Astrocyte (in vitro differentiated cells and primary cell): Measurements from ENCODE around the gene PHF1. TPM values are rescaled to one million over a fixed set of nuclear protein-coding genes. Genes with fewer than 3 reads are reported as not detected.

Experiments
- DNase-seq: peaks from one replicate; pipeline ENCODE4 v3.0.0-alpha.2; 2010; ENCODE audit warnings: low read depth
- FAIRE-seq: peaks from 2 replicates; lab custom pipeline; 2011; peaks lifted over from hg19 to GRCh38; lab: Jason Lieb, UNC
- H2AFZ ChIP-seq: 2 replicates; pipeline ENCODE4 v1.6.0; 2012; ENCODE audit warnings: low read depth, low read length, inconsistent platforms
- H3K27ac ChIP-seq: 2 replicates; pipeline ENCODE4 v1.5.1; 2011; ENCODE audit warnings: low read depth, low read length, inconsistent platforms
- H3K27me3 ChIP-seq: 2 replicates; pipeline ENCODE4 v1.6.0; 2011; ENCODE audit warnings: low read length, inconsistent platforms; ENCODE audit not compliant: insufficient read depth
- H3K36me3 ChIP-seq: 2 replicates; pipeline ENCODE4 v1.5.1; 2011; ENCODE audit warnings: low read length, inconsistent platforms; ENCODE audit not compliant: insufficient read depth
- H3K4me1 ChIP-seq: 2 replicates; pipeline ENCODE4 v1.5.1; 2011; ENCODE audit warnings: low read length, inconsistent platforms; ENCODE audit not compliant: insufficient read depth
- H3K4me2 ChIP-seq: 2 replicates; pipeline ENCODE4 v1.6.0; 2012; ENCODE audit warnings: low read length, inconsistent platforms
- H3K4me3 ChIP-seq: 2 replicates; pipeline ENCODE4 v1.5.1; 2011; ENCODE audit warnings: low read depth, mild to moderate bottlenecking, low read length, inconsistent platforms; ENCODE audit not compliant: insufficient read depth
- H3K79me2 ChIP-seq: 2 replicates; pipeline ENCODE4 v1.6.0; 2012; ENCODE audit warnings: mild to moderate bottlenecking, low read length, inconsistent platforms; ENCODE audit not compliant: insufficient read depth
- H3K9ac ChIP-seq: 2 replicates; pipeline ENCODE4 v1.6.0; 2012; ENCODE audit warnings: mild to moderate bottlenecking, low read length, inconsistent platforms
- H3K9me3 ChIP-seq: 2 replicates; pipeline ENCODE4 v1.5.1; 2012; ENCODE audit warnings: low read depth, mild to moderate bottlenecking, low read length, inconsistent platforms; ENCODE audit not compliant: insufficient read depth
- H4K20me1 ChIP-seq: 2 replicates; pipeline ENCODE4 v1.6.0; 2012; ENCODE audit warnings: low read length, inconsistent platforms; ENCODE audit not compliant: insufficient read depth
- H3K27ac Mint-ChIP-seq: one replicate; pipeline ENCODE4 v1.8.0; 2021; ENCODE audit warnings: mild to moderate bottlenecking, mixed read lengths; ENCODE audit not compliant: unreplicated experiment
- H3K27me3 Mint-ChIP-seq: one replicate; pipeline ENCODE4 v1.8.0; 2021; ENCODE audit warnings: low read depth, mixed read lengths; ENCODE audit not compliant: unreplicated experiment
- H3K36me3 Mint-ChIP-seq: one replicate; pipeline ENCODE4 v1.8.0; 2021; ENCODE audit warnings: low read depth, mixed read lengths; ENCODE audit not compliant: unreplicated experiment
- H3K4me1 Mint-ChIP-seq: one replicate; pipeline ENCODE4 v1.8.0; 2021; ENCODE audit warnings: low read depth, mixed read lengths; ENCODE audit not compliant: unreplicated experiment
- H3K4me3 Mint-ChIP-seq: one replicate; pipeline ENCODE4 v1.8.0; 2021; ENCODE audit warnings: mild to moderate bottlenecking, moderate library complexity, mixed read lengths; ENCODE audit not compliant: unreplicated experiment
- H3K9me3 Mint-ChIP-seq: one replicate; pipeline ENCODE4 v1.8.0; 2021; ENCODE audit warnings: mild to moderate bottlenecking, mixed read lengths; ENCODE audit not compliant: unreplicated experiment
- EZH2 ChIP-seq: IDR thresholded peaks from 2 replicates; pipeline ENCODE4 v1.6.1; 2012; ENCODE audit warnings: mild to moderate bottlenecking, low read length, inconsistent platforms; ENCODE audit not compliant: insufficient read depth
- total RNA-seq: library from RNA; stranded (reverse); gene quantifications from 2 replicates; pipeline ENCODE4 v1.2.1, GENCODE V29; 2021
- TF ChIP-seq, protein P1 (sequence below): IDR thresholded peaks from 2 replicates; pipeline ENCODE4 v1.5.1; 2011; ENCODE audit warnings: low read depth, mild to moderate bottlenecking, inconsistent platforms, low read length, moderate library complexity; ENCODE audit not compliant: insufficient read depth

PHF1 gene
- total RNA-seq, 1 donor from 2014 or later, result 34.3 TPM

GRCh38 chr6:33380272-33380981, 30.4 kb upstream of the PHF1 start:
- no peaks in the 10 kb centered on the region for H3K27me3 ChIP-seq
- no peak overlapping the region for H3K27ac ChIP-seq
- no peak overlapping the region for H3K27ac Mint-ChIP-seq
- no peak for DNase-seq
- H3K36me3 ChIP-seq, result no peaks in the 10 kb centered on the region
- no peak for TF ChIP-seq EZH2
- FAIRE-seq, result no peak
- no peaks in the 10 kb centered on the region for H3K9me3 Mint-ChIP-seq
- H3K79me2 ChIP-seq, result no peaks in the 10 kb centered on the region
- no peak overlapping the region for H3K4me2 ChIP-seq
- no peaks in the 10 kb centered on the region for H4K20me1 ChIP-seq
- no peaks in the 10 kb centered on the region for H3K36me3 Mint-ChIP-seq
- H3K27me3 Mint-ChIP-seq, result peaks cover 6% of the 10 kb centered on the region
- H3K9me3 ChIP-seq, result no peaks in the 10 kb centered on the region
- no peak overlapping the region for H3K4me3 ChIP-seq
- no peak overlapping the region for H3K9ac ChIP-seq
- peaks cover 3% of the 10 kb centered on the region for H3K4me1 ChIP-seq
- no peaks in the 10 kb centered on the region for H3K4me1 Mint-ChIP-seq
- no peak overlapping the region for H2AFZ ChIP-seq
- no peak overlapping the region for H3K4me3 Mint-ChIP-seq

GRCh38 chr6:33383427-33384185, 27.2 kb upstream of the PHF1 start:
- no peaks in the 10 kb centered on the region for H3K27me3 ChIP-seq
- no peak overlapping the region for H3K4me3 ChIP-seq
- H3K27ac ChIP-seq, result no peak overlapping the region
- H3K9ac ChIP-seq, result no peak overlapping the region
- no peaks in the 10 kb centered on the region for H3K9me3 Mint-ChIP-seq
- H4K20me1 ChIP-seq, result no peaks in the 10 kb centered on the region
- no peaks in the 10 kb centered on the region for H3K36me3 Mint-ChIP-seq
- H3K27me3 Mint-ChIP-seq, result peaks cover 6% of the 10 kb centered on the region
- H3K4me1 Mint-ChIP-seq, result no peaks in the 10 kb centered on the region
- TF ChIP-seq, protein P1, sequence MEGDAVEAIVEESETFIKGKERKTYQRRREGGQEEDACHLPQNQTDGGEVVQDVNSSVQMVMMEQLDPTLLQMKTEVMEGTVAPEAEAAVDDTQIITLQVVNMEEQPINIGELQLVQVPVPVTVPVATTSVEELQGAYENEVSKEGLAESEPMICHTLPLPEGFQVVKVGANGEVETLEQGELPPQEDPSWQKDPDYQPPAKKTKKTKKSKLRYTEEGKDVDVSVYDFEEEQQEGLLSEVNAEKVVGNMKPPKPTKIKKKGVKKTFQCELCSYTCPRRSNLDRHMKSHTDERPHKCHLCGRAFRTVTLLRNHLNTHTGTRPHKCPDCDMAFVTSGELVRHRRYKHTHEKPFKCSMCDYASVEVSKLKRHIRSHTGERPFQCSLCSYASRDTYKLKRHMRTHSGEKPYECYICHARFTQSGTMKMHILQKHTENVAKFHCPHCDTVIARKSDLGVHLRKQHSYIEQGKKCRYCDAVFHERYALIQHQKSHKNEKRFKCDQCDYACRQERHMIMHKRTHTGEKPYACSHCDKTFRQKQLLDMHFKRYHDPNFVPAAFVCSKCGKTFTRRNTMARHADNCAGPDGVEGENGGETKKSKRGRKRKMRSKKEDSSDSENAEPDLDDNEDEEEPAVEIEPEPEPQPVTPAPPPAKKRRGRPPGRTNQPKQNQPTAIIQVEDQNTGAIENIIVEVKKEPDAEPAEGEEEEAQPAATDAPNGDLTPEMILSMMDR, result no peak
- TF ChIP-seq EZH2, result no peak
- no peaks in the 10 kb centered on the region for H3K79me2 ChIP-seq
- H3K9me3 ChIP-seq, result no peaks in the 10 kb centered on the region
- FAIRE-seq (no peak), DNase-seq (no peak)
- no peak overlapping the region for H2AFZ ChIP-seq
- H3K27ac Mint-ChIP-seq, result no peak overlapping the region
- H3K4me2 ChIP-seq, result no peak overlapping the region
- H3K36me3 ChIP-seq, result no peaks in the 10 kb centered on the region
- H3K4me3 Mint-ChIP-seq, result no peak overlapping the region
- no peaks in the 10 kb centered on the region for H3K4me1 ChIP-seq

- no peak overlapping the region for H3K27ac Mint-ChIP-seq
- H3K4me3 ChIP-seq, result no peak overlapping the region
- no peak overlapping the region for H3K9ac ChIP-seq
- H3K4me1 Mint-ChIP-seq, result no peaks in the 10 kb centered on the region
- no peaks in the 10 kb centered on the region for H3K9me3 ChIP-seq
- no peak overlapping the region for H3K27ac ChIP-seq
- H3K36me3 Mint-ChIP-seq, result no peaks in the 10 kb centered on the region
- peaks cover 6% of the 10 kb centered on the region for H3K27me3 Mint-ChIP-seq
- H3K9me3 Mint-ChIP-seq, result no peaks in the 10 kb centered on the region
- no peaks in the 10 kb centered on the region for H3K36me3 ChIP-seq
- no peak overlapping the region for H3K4me3 Mint-ChIP-seq
- H3K27me3 ChIP-seq, result no peaks in the 10 kb centered on the region
- peak overlapping the region; percentile 29 for H2AFZ ChIP-seq
- FAIRE-seq, result no peak
- H4K20me1 ChIP-seq, result no peaks in the 10 kb centered on the region
- H3K79me2 ChIP-seq, result no peaks in the 10 kb centered on the region
- no peak for TF ChIP-seq EZH2
- TF ChIP-seq, protein P1, result peak; percentile 42
- DNase-seq, result peak; percentile 52
- H3K4me1 ChIP-seq, result no peaks in the 10 kb centered on the region
- H3K4me2 ChIP-seq, result no peak overlapping the region
These were observed 26.2 kb upstream of the PHF1 start for GRCh38 chr6:33384581-33385020.
